Measurements from ENCODE around the gene GPR37.
A peak's percentile ranks its signal among the peaks of the same experiment; 100 is the strongest.

The GPR37 gene, protein sequence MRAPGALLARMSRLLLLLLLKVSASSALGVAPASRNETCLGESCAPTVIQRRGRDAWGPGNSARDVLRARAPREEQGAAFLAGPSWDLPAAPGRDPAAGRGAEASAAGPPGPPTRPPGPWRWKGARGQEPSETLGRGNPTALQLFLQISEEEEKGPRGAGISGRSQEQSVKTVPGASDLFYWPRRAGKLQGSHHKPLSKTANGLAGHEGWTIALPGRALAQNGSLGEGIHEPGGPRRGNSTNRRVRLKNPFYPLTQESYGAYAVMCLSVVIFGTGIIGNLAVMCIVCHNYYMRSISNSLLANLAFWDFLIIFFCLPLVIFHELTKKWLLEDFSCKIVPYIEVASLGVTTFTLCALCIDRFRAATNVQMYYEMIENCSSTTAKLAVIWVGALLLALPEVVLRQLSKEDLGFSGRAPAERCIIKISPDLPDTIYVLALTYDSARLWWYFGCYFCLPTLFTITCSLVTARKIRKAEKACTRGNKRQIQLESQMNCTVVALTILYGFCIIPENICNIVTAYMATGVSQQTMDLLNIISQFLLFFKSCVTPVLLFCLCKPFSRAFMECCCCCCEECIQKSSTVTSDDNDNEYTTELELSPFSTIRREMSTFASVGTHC

DNA sequence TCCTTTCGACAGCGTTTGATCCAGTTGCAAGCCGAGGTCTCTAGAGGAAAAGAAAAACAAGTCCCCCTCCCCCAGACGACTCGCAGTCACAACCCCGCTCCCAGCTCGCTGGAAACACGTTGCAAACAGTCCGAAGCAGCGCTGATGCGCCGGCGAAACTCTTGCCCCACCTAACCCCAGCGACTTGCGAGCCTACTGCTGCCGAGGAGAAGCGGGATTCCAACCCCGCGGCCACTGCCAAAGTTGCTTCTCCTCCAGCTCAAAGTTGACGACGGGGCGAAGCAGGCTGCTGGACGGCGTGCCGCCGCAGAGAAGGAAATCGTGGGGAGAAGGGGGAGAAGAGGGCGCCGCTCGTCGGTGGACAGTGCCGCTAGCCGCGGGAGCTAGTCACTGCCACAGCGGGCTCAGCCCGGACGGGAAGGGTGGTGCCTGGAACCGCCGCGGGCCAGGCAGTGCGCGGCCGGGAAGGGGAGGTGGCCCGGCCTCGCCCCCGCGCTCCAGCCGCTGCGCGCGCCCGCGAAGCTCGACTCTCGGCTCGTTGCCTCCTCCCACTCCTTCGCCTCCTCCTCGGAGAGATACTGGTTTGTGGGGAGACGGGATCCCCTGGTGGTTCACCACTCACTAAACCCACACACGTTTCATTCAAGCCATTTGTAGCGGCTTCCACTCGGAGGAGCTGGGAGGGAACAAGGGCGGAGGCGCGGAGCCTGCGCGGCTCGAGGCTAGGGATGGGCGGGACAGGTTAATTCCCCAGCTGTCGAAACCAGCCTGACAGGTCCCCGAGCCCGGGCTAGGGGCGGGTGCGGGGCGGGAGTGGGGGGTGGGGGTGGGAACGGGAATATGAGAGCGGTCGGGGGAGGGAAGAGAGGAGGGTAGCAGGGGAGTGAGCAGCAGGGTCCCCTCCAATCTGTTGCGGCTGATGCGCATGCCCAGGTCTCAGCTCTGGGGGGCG is at the start of gene GPR37:
GPR37 (minus strand) TSS at position 392 of the 952 bp plus-strand sequence. CDS start 816 bp downstream, outside the sequence.
- DNase-seq (ENCODE audit: low spot score), result peak; percentile 77

DNA sequence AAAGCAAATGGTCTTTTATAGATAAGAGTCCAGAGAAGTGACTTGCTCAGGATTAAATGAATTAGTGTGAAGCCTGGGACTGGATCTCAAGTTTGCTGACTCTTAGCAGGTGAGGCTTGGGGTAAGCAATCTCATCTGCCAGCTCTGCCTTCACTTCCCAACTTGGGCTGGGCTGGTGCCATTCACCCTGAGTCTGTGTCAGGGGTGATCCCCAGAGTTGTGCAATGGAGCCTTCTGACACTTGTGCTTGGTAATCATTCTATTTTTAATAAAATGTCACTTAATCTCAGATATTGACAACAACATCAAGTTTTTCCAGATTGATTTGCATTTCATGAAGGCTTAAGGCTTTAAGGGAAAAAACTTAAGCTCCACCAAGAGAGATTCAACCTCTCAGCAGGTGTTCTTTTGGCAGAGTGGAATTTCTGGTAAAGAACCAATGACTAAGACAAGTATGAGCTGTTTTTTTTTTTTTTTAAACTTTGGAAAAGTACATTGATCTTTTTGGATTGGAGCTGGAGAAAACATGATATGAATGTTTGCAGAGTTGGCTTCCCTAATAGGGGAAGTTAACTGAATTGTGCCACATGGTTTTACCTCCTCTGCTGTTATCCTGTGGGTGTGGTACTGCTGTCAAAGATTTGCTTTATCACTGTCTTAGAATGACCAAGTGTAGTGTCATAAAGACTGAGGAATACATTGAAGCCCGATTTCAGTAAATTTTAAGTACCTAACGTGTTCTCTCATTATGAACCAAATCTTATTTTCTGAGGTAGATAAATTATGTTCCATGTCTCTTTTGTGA is 48.6 kb upstream of the GPR37 start:
- DNase-seq (ENCODE audit: low spot score), result no peak

DNA sequence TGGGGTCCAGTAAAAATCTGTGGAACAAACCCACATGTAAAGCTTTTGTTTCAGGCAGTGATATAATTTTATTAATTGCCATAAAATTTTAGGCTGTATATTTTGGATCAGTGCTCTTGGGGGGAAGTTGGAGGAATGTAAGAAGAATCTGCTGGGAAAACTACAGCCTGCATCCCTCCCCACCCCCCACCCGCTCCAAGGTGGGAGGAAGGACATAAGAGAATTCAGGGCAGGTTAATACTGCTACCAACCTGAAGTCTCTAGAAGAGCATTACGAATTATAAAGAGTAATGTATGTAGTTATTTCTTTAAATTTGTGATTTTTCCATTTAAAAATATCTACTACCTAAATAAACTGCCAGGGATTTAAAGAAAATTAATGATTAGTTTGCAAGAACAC is 47.2 kb upstream of the GPR37 start:
- DNase-seq (ENCODE audit: low spot score), result no peak

DNA sequence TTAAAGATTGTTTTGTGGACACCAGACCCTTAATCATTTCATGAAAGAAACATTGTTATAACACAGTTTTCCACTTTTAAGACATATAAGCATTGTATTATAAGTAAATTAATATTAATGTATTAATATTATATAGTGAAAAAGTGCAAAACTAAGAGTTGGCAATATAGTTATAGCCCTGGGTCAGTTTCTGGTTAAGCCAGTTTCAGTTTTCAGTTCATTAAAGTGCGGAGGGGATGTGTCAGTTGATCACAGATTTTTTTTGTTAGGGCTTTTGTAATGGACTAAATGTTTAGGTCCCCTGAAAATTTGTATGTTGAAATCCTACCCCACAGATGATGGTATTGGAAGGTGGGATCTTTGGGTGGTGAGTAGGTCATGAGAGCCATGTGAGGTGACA is 45.7 kb upstream of the GPR37 start:
- DNase-seq (ENCODE audit: low spot score), result no peak

DNA sequence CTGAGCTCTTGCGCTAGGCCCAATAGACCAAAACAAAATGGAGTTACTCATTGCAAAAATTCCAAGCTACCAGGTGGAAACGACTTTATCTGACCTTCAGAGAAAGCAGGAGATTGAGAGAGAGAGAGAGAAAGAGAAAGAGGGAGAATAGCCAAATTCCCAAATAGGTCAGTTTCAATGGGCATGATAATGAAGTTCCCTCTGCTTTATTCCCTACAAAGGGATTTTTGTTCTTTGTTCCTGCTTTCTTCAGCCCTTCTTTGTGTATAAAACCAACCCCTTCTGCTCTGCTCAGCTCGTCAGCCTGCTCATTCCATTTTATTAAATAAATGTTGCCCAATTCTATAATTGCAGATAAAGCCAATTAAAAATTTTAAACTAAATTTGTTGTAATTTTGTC is 45.0 kb upstream of the GPR37 start:
- DNase-seq (ENCODE audit: low spot score), result no peak

DNA sequence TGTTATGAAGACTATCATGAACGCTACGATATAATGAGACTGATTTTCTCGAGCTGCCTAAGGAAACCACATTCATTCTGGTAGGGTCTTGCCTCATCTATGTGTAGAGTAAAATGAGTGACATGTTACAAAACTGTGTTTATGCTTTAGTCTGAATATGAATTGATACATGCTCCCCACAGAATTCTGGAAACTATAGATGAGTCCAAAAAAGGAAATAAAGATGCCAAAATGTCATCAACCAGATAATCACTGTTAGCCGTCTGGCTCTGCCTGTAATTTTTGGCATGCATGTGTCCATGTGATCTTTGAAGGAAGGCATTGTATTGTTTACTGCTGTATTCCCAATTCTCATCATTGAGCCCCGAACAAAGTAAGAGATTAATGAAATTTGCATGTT is 42.6 kb upstream of the GPR37 start:
- DNase-seq (ENCODE audit: low spot score), result no peak

DNA sequence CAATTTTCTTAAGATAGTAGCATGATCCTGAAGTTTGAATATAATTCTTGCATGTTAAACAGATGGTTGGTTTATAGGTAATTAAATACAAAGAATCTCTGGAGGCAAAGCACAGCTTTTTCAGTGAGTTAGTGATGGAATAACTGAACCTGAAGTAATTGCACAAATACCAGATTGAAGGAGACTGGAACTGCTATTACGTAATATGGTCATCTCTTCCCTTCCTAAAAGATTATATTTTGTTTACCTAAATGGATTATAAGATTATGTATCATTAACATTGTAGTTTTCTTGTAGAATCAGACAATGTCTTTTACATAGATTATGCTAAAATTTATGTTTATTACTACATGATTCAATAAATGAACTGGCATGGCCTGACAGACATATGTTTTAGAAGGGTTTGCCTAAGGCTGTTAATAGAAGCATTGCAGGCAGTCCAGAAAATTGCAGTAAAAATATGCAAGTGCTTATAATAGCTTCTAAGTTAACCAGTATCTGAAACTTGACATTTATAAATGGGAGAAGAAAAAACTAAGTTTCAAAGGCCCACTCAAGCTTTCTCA is 35.8 kb upstream of the GPR37 start:
- no peak for DNase-seq (ENCODE audit: low spot score)

DNA sequence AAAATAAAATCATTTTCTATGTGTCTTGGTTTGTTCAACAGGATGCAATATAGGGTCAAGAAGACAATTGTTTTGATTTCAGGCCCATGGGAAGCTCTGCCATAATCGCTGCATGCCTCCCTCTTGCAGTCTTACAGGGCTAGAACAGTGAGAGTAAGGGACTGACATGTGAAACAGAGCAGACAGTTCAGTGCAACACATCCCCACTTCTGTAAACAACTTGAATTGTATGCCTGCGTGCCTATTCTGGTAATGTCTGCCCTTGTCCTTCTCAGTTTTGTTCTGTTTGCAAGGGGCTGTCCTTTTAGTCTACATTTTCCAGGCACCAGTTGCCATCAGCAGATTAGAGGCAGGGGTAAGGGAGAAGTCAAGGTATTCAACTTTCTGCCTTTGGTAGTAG is 34.8 kb upstream of the GPR37 start:
- DNase-seq (ENCODE audit: low spot score), result no peak

DNA sequence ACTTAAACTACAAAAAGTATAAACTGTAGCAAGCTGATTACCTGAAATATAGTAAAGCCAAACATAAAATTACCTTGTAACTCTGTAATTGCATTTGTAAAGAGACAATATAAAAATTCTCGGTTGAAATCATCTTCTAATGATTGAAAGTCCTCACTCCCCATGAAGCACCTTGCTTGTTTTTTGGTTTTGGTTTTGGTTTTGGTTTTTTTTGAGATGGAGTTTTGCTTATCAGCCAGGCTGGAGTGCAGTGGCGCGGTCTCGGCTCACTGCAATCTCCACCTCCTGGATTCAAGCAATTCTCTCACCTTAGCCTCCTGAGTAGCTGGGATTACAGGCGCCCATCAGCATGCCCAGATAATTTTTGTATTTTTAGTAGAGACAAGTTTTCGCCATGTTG is 33.9 kb upstream of the GPR37 start:
- DNase-seq (ENCODE audit: low spot score), result no peak

DNA sequence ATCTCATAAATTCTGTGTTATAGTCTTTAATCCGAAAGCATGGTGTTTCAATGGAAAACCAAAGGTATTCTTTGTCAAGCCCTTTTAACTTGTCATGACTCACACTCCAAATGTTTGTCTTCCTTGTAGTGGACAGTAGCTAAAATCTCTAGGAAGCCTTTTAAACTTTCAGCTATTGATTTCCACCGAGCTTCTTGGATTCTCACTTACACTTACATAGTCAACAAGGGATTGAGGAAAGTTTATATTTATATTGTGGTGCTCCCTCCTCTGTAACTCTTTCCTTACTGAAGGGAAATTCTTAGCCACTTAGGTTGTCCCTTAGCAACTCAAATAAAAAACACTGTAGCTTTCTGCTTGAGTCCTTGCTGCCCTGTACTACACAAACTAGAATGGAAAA is 31.2 kb upstream of the GPR37 start:
- DNase-seq (ENCODE audit: low spot score), result no peak

DNA sequence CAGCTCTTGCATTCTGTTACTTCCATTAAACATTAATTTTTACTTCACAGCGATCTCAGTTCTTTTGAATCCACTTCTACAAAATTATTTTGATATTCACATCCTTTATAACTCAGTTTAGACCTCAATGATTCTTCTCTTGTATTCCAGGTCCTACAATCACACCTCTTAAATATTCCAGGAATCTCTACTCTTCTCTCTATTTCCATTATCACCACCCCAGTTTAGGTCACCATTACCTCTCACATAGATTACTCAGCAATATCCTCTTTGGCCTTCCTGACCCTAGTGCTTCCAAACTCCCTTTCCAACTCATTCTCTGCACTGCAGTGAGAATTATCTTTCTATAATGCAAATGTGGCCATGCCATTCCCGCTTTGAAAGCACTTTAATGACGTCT is 27.1 kb upstream of the GPR37 start:
- DNase-seq (ENCODE audit: low spot score), result no peak

DNA sequence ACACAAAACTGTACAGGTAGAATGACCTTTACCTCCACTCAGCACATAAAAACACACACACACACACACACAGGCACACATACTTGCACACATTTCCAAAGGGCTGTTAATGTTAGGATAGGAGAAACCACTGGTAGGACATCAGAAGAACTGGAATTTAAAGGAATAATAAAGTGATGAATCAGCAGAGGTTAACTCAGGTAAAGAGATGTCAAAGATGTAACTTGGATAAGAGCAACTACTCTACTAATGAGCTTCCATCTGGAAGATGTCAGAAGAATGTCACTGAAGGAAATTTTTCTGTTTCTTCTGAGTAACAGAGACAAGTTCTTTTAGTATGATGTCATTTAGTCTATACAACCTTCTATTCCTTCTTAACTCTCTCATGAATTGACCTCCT is 26.4 kb upstream of the GPR37 start:
- DNase-seq (ENCODE audit: low spot score), result no peak

DNA sequence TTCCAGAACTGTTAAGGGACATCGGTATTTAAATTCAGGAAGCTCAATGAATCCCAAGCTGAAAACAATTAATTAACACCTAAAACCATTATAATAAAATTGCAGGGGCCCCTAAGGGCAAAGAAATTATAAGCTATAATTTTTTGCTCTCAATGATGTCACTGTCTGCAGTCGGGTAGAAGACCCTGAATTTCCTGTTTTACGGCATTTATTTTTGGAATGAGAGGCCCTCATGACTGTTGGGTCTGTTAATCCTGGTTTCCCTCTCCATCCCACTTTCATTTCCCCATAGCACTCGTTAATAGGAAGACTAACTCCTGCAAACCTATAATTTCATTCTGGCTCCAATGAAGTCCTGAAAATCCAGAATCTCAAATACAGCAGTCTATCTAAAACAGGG is 25.8 kb upstream of the GPR37 start:
- no peak for DNase-seq (ENCODE audit: low spot score)

DNA sequence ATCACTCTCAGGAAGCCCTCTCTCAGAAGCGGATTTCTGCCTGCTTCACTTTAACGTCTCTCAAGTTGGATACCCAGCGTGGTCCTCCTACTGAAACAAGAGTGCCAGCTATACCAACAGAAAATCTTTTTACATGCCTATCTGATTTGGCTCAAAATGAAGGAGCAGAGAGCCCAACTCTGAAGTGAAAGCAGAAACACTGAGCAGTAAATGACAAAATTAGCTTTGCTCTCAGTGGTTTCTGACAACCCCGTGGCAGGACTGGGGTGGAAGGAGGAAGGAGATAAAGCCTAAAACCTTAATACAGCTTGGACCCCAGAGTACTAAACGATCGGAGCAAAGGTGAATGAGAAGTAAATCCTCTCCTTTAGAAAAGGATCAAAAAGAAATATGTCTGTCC is 25.1 kb upstream of the GPR37 start:
- DNase-seq (ENCODE audit: low spot score), result no peak

DNA sequence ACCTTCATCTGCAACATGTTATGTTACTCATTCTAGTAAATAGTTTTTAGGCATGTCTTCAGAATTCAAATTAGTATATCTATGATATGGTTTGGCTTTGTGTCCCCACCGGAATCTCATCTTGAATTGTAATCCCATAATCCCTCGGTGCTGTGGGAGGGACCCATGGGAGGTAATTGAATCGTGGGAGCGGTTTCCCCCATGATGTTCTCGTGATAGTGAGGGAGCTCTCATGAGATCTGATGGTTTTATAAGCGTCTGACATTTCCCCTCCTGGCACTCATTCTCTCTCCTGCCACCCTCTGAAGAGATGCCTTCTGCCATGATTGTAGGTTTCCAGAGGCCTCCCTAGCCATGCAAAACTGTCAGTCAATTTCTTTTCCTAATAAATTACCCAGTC is 20.4 kb upstream of the GPR37 start:
- no peak for DNase-seq (ENCODE audit: low spot score)

DNA sequence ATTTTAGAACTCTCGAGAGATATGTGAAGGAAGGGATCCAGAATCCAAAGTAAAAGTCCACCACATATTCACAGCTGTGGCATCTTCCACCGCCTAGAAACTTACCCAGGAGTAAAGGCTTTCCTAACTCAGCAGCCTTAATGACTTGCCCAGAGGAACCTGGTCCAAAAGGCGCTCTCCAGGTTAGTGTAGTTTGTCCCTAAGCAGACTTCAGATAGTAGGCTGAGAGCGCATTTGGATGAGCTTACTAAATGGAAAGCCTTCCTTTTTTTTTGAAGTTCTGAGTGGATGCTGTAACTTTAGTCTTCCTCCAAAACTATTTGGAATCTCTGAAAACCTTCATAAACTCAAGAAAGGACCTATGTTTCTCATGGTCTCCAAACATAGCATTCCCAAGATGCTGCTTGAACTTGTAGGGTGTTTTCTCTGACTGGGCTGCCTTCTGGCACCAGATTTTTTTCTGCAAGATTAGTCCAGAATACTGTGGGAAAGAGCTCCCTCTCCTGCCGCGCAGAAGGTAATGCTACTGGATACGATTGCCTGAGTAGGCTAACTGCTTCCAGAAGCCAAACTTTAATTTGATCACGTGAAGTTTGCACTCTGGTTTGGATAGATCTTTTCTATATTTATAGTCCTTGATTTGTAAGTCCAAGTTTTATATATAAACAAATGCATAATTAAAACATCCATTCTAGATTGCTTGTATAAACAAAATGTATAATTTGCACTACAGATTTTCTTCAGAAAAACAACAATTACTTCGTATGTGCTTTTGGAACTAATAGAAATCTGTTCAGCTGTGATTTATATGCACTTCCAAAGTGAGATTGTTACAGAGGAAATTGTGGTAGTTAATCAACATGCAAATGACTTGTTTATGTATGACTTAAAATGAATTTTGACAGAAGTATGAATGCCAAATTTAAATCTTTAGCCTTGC is 19.6 kb upstream of the GPR37 start:
- peak; percentile 75 for DNase-seq (ENCODE audit: low spot score)

DNA sequence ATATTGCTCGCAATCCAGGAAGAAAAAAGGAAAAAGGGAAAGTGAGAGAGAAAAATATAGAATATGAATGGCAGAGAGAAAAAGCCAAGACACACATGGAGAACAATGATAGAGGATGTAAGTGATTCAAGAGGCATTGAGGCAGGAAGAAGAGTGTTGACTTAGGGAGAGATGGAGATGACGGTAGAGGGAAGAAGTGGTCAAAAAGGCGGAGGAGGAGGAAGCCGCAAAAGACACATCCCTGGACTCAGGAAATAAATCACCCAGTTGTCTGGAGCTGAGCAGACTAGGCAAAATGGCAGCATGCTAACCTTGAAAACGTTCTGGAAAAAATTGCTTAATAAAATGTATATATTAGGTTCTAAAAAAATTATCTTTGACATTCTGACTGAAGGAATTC is 17.7 kb upstream of the GPR37 start:
- DNase-seq (ENCODE audit: low spot score), result no peak

DNA sequence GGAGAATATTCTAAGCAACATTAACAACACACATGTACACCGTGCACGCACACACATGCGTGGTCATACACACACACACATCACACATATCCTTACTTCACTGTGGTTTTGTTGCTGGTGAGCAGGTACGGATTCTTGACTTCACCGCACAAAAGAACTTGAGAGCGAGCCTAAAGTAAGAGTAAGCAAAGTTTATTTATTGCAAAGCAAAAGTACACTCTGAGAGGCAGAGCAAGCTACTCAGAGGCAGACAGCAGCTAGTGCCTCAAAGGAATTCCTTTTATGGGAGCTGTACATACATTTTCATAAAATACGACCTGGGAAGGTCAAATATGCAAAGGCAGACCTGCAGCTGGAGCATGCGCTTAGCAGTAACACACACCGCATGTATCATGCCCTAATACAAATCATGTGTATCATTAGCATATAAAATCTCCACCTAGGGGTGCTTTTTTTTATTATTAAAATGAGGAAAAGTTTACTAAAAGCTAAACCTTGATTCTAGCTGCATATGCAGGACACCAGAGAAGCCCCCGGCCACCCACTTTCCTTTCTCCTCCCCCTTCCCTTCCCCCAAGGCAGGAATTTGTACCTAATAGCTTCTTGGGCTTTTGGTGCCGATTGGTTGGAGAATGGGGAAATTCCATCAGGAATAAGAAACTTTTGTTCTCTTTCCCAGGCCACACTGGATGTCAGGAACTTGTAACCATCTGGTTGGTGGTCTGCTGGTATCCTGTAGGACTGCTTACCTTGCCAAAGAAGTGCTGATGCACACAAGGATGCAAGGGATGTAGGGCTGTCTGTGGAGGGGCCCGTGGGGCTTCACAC is 16.5 kb upstream of the GPR37 start:
- no peak for DNase-seq (ENCODE audit: low spot score)

DNA sequence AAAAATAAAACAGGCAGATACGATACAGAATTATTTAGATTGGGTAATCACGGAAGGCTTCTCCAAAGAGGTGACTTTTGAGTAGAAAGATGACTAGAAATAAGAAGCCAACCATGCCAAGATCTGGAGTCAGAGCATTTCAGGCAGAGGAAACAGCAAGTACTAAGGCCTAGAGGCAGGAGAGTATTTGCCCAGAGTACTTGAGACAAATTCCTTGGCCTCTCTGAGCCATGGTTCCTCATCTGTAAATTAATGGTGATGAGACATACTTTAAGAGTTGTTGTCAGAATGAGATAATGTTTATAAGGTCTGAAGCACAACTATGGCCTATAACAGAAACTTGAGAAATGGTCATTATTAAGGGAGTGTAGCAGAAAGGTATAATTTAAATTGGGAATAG is 15.8 kb upstream of the GPR37 start:
- DNase-seq (ENCODE audit: low spot score), result no peak

DNA sequence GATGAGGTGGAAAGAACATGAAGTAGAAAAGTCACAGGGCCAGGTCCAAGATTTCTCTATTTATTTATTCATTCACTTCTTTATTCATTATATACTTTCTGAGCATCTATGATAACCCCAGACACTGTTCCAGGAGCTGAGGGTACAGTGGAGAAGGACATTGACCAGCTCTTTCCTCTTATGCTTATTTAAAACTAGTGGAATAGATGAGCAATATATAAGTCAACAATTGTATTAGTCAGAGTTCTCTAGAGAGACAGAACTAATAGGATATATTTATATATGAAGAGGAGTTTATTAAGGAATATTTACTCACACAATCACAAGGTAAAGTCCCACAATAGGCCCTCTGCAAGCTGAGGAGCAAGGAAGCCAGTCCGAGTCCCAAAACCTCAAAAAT is 15.0 kb upstream of the GPR37 start:
- DNase-seq (ENCODE audit: low spot score), result no peak

Measured in GM03348 (cell line).